ENCODE data around the gene TSC22D1.

- no peak for TF ChIP-seq CTCF (IDR thresholded peaks at IDR 0.05)
- TF ChIP-seq POLR2A (IDR thresholded peaks at IDR 0.05), result no peak
Observed at GRCh38 chr13:44400736-44401135, 175.4 kb downstream of the TSC22D1 start.

Data from lower leg skin (tissue), 3 donors.